MCF 10A (cell line): Measurements from ENCODE around the gene KCNB1. TPM values are rescaled to one million over a fixed set of nuclear protein-coding genes. Genes with fewer than 3 reads are reported as not detected.

Experiments
- BruUV-seq: library from RNA; stranded (reverse); fragments of 400-500 nt; replicated peaks from 2 replicates; lab custom pipeline; 2021; lab: Mats Ljungman, UMichigan
- CTCF ChIA-PET: fragments of 300-600 bp; sonication (Branson Sonifier 250); formaldehyde crosslinking; extraction: SDS; loops from one replicate; lab custom pipeline; 2021; ENCODE audit warnings: antibody characterized with exemption, inconsistent platforms; lab: Yijun Ruan, JAX
- POLR2A ChIA-PET: fragments of 300-600, 350-650 bp; sonication (Branson Sonifier 250); formaldehyde crosslinking; extraction: SDS; loops from one replicate; lab custom pipeline; 2020; ENCODE audit warnings: antibody characterized with exemption, inconsistent platforms; lab: Yijun Ruan, JAX
- DNase-seq: peaks from one replicate; pipeline ENCODE4 v3.0.0-alpha.2; 2018; ENCODE audit not compliant: unreplicated experiment
- H3K27ac Mint-ChIP-seq: one replicate; pipeline ENCODE4 v1.8.0; 2022; ENCODE audit warnings: mild to moderate bottlenecking, low read depth, mixed read lengths; ENCODE audit not compliant: unreplicated experiment
- H3K27me3 Mint-ChIP-seq: one replicate; pipeline ENCODE4 v1.8.0; 2022; ENCODE audit warnings: mixed read lengths; ENCODE audit not compliant: insufficient read depth, unreplicated experiment
- H3K36me3 Mint-ChIP-seq: one replicate; pipeline ENCODE4 v1.8.0; 2022; ENCODE audit warnings: mild to moderate bottlenecking, moderate library complexity, mixed read lengths; ENCODE audit not compliant: insufficient read depth, unreplicated experiment
- H3K4me1 Mint-ChIP-seq: one replicate; pipeline ENCODE4 v1.8.0; 2022; ENCODE audit warnings: mixed read lengths; ENCODE audit not compliant: insufficient read depth, unreplicated experiment
- H3K4me3 Mint-ChIP-seq: one replicate; pipeline ENCODE4 v1.8.0; 2022; ENCODE audit warnings: mild to moderate bottlenecking, moderate library complexity, mixed read lengths; ENCODE audit not compliant: unreplicated experiment
- H3K9me3 Mint-ChIP-seq: one replicate; pipeline ENCODE4 v1.8.0; 2022; ENCODE audit warnings: mixed read lengths; ENCODE audit not compliant: unreplicated experiment
- intact Hi-C: fragments of 100-400 bp; cut with micrococcal nuclease; formaldehyde crosslinking; loops from 2 replicates; pipeline ENCODE4 v1.14.1; 2022
- total RNA-seq: library from RNA; stranded (reverse); gene quantifications from 2 replicates; pipeline ENCODE4 v1.2.3, GENCODE V29; 2022
- TF ChIP-seq, protein P1 (sequence below): fragments of 200-600 bp; IDR thresholded peaks from one replicate; pipeline ENCODE4 v1.8.0; 2022; ENCODE audit warnings: antibody characterized with exemption, mild to moderate bottlenecking; ENCODE audit not compliant: unreplicated experiment

KCNB1 gene
- total RNA-seq, 1 experiment from 2014 or later = 2.8 TPM

DNA sequence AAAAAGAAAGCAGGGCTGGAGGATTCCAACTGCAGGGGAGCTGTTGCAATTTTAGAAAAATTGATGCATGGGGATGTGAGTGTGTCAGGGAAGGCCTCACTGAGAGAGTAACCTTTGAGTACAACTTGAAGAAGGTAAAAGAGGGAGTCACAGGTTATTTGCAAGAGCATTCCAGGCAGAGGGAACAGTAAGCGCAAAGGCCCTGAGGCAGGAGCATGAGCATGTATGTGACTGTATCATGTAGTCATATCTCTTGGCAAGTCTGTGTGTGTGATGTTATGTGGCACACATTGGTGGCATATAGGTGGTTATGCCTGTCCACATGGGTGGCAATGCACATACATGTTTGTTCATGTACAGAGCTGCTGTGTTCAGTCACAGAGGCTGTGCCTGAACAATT is 133.4 kb downstream of the KCNB1 start:
- ChIA-PET POLR2A (interaction anchor here (0.6 to 1.8 kb wide), 3 partner anchors 24 to 566 kb away, joined by 3 to 4 read pairs (median 3); no protein-coding TSS in a partner anchor), CTCF (interaction anchor here (0.6 to 1.2 kb wide), 4 partner anchors 11 to 152 kb away, joined by 3 to 7 read pairs (median 4); no protein-coding TSS in a partner anchor)
- no peak overlapping the region for H3K4me3 Mint-ChIP-seq
- H3K27ac Mint-ChIP-seq = no peak overlapping the region
- no peaks in the 10 kb centered on the region for H3K9me3 Mint-ChIP-seq
- no peaks in the 10 kb centered on the region for H3K36me3 Mint-ChIP-seq
- peaks cover 23% of the 10 kb centered on the region for H3K4me1 Mint-ChIP-seq
- no peak for DNase-seq
- H3K27me3 Mint-ChIP-seq = no peaks in the 10 kb centered on the region
- BruUV-seq = no TSS peak
- TF ChIP-seq, protein P1, sequence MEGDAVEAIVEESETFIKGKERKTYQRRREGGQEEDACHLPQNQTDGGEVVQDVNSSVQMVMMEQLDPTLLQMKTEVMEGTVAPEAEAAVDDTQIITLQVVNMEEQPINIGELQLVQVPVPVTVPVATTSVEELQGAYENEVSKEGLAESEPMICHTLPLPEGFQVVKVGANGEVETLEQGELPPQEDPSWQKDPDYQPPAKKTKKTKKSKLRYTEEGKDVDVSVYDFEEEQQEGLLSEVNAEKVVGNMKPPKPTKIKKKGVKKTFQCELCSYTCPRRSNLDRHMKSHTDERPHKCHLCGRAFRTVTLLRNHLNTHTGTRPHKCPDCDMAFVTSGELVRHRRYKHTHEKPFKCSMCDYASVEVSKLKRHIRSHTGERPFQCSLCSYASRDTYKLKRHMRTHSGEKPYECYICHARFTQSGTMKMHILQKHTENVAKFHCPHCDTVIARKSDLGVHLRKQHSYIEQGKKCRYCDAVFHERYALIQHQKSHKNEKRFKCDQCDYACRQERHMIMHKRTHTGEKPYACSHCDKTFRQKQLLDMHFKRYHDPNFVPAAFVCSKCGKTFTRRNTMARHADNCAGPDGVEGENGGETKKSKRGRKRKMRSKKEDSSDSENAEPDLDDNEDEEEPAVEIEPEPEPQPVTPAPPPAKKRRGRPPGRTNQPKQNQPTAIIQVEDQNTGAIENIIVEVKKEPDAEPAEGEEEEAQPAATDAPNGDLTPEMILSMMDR = no peak
- intact Hi-C loops = loop anchor here (5.0 kb wide), 1 partner anchor 33 kb away; no protein-coding TSS in a partner anchor

DNA sequence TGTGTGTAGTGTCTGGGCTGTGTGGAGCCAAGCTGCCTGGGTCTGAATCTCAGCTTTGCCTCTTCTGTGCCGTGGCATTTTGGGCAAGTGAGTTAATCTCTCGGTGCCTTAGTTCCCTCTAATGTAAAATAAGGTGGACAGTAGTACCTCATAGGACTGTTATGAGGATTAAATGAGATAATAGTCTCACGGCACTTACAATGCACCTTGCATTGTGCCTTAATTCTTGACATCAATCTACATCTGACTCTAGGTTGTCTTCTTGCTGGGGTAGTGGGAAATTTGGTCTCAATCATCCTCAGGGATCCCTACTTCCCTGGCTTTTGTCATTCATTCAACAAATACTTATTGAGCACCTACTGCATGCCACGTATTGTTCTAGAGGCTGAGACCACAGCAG is 133.9 kb downstream of the KCNB1 start:
- H3K27me3 Mint-ChIP-seq = no peaks in the 10 kb centered on the region
- intact Hi-C loops = loop anchor here (5.0 kb wide), 1 partner anchor 34 kb away; no protein-coding TSS in a partner anchor
- no peak for DNase-seq
- H3K4me1 Mint-ChIP-seq = peaks cover 28% of the 10 kb centered on the region
- BruUV-seq = no TSS peak
- CTCF ChIA-PET = interaction anchor here (0.6 to 1.2 kb wide), 4 partner anchors 10 to 152 kb away, joined by 3 to 7 read pairs (median 4); no protein-coding TSS in a partner anchor
- POLR2A ChIA-PET = interaction anchor here (0.6 to 1.8 kb wide), 3 partner anchors 24 to 566 kb away, joined by 3 to 4 read pairs (median 3); no protein-coding TSS in a partner anchor
- H3K9me3 Mint-ChIP-seq = no peaks in the 10 kb centered on the region
- no peak overlapping the region for H3K4me3 Mint-ChIP-seq
- no peaks in the 10 kb centered on the region for H3K36me3 Mint-ChIP-seq
- TF ChIP-seq, protein P1 = no peak
- H3K27ac Mint-ChIP-seq = peak overlapping the region; percentile 16

DNA sequence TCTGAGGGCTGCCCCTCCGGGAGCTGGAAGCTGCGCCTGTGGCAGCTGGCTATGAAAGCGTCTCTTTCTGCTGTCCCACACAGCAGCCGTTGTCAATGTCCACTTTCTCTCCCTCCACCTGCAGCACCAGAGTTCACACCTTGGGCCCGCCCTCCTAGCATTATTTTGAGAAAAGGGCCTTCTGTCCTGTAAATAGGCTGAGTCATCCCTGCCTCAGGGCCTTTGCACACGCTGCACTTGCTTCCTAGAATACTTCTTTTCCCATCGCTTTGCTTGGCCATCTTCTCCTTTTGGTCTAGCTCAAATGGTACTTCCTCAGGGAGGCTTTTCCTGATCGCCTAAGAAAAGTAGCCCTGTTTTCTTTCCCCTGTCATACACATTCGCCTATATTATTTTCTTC is 135.3 kb downstream of the KCNB1 start:
- TF ChIP-seq, protein P1 = no peak
- H3K4me1 Mint-ChIP-seq = peaks cover 38% of the 10 kb centered on the region
- BruUV-seq = no TSS peak
- ChIA-PET CTCF (interaction anchor here (0.6 to 5.3 kb wide), 9 partner anchors 10 to 195 kb away, joined by 3 to 56 read pairs (median 4); no protein-coding TSS in a partner anchor), POLR2A (interaction anchor here (0.7 to 4.5 kb wide), 10 partner anchors 10 to 194 kb away, joined by 3 to 51 read pairs (median 5); partner anchors contain the start of gene KCNB1)
- intact Hi-C loops = loop anchor here (5.0 kb wide), 1 partner anchor 35 kb away; no protein-coding TSS in a partner anchor
- no peaks in the 10 kb centered on the region for H3K27me3 Mint-ChIP-seq
- H3K4me3 Mint-ChIP-seq = no peak overlapping the region
- no peak overlapping the region for H3K27ac Mint-ChIP-seq
- H3K9me3 Mint-ChIP-seq = no peaks in the 10 kb centered on the region
- no peak for DNase-seq
- H3K36me3 Mint-ChIP-seq = no peaks in the 10 kb centered on the region

DNA sequence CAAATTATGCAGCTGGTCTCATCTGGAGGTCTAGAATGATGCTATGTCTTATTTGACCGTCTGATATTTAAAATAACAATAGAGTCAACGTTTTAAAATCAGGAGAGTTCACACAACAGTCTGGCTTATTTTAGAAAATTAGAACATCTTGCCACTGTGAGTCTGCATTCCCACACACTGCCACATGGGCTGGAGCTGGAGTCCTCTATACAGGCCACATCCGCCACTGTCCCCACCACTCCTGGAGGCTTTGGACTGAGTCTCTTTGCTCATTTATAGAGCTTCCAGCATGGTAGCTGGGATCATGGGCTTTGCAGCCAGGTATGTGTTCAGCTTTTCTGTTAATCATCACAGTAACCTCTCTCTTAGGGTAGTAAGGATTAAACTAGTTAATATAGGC is 135.8 kb downstream of the KCNB1 start:
- Mint-ChIP-seq H3K4me3 (no peak overlapping the region), H3K27me3 (no peaks in the 10 kb centered on the region), H3K27ac (no peak overlapping the region), H3K36me3 (no peaks in the 10 kb centered on the region), H3K9me3 (no peaks in the 10 kb centered on the region), H3K4me1 (peaks cover 38% of the 10 kb centered on the region)
- POLR2A ChIA-PET = interaction anchor here (0.7 to 4.5 kb wide), 14 partner anchors 11 to 195 kb away, joined by 3 to 51 read pairs (median 6); partner anchors contain the start of gene KCNB1
- CTCF ChIA-PET = interaction anchor here (0.6 to 5.3 kb wide), 11 partner anchors 10 to 195 kb away, joined by 3 to 56 read pairs (median 4); no protein-coding TSS in a partner anchor
- intact Hi-C loops = loop anchor here (5.0 kb wide), 1 partner anchor 36 kb away; no protein-coding TSS in a partner anchor
- no peak for DNase-seq
- no TSS peak for BruUV-seq
- TF ChIP-seq, protein P1 = no peak
